ENCODE results near the gene HSD11B2. TPM values are rescaled to one million over a fixed set of nuclear protein-coding genes. Genes with fewer than 3 reads are reported as not detected.
"Not testable (repeated sequence)": the region's sequence is repeated elsewhere in the genome, so short reads cannot be mapped to it uniquely, and the experiment has no call there.

Gene HSD11B2
- total RNA-seq, 1 experiment from 2014 or later, result 10.2 TPM

DNA sequence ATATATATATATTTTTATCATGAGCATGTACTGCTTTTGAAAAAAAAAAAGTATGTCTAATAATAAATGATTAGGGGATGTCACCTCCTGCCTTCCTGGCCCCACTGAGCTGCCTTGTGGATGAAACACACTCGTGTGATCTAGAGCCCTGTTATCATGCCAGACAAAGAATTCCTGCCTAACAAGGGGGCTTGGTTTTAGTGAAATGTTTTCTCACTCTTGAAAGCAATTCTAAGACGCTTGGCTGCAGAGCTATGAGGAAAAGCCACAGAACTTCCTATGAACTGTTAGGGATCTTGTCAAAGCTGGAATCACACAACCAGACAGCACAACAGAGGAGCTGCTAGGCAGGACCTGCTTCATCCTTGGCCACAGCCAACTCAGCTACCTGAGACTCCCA is 18.6 kb upstream of the HSD11B2 start:
- Mint-ChIP-seq H3K36me3 (ENCODE audit: insufficient read depth, unreplicated experiment) (peaks cover 25% of the 10 kb centered on the region), H3K27ac (ENCODE audit: unreplicated experiment) (no peak overlapping the region), H3K4me1 (ENCODE audit: low read depth, unreplicated experiment) (peaks cover 44% of the 10 kb centered on the region), H3K27me3 (ENCODE audit: unreplicated experiment) (no peaks in the 10 kb centered on the region), H3K9me3 (ENCODE audit: low read depth, unreplicated experiment) (no peaks in the 10 kb centered on the region), H3K4me3 (ENCODE audit: low read depth, unreplicated experiment) (no peak overlapping the region)
- no peak for TF ChIP-seq CTCF (IDR thresholded peaks at IDR 0.05; ENCODE audit: unreplicated experiment)
- no peak for DNase-seq
- intact Hi-C loops (cut with micrococcal nuclease; ENCODE audit: unreplicated experiment), result no loop called here
- BruUV-seq (replicated peaks), result no TSS peak
- CTCF ChIA-PET, result interaction anchor here (0.7 to 1.3 kb wide), 5 partner anchors 29 to 458 kb away, joined by 3 to 6 read pairs (median 3); no protein-coding TSS in a partner anchor

DNA sequence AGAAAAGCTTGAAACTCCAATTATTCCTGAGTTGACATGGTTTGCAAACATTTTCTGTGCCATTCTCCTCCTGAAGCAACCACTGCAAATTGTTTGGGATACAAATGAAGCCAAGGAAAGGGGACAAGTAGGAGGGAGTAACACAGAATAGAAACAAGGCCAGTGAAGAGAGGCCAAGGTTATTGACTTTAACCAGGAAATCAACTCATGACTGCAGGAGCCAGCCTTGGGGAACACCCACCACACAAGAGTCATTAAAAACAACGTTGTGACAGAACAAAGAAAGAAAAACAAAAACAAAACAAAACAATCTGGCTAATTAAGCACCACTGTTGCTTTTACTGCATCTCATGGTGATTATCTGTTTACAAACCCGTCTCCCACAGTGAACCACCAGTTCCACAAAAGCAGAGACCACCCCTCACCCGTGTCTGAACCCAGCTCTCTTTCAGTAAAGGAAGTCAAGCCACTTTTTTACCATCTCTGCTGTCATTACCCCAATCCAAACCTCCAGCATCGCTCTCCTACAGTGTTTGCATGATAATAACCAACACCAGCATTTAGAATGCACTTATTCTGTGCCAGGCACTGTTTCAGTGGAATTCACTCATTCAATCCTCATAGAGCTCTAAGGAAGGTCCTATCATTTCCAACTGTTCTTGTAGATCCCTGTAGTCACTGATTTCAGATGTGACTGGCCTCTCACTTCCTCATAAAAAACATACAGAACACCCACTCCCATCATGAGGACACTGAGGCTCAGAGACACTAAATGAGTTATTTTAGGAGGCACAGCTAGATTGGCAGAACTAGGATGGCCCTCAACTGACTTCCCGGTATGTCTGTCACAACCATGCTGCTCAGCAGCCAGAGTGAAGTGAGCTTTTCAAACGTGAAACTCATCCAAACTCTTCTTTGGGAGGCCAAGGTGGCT is 16.7 kb upstream of the HSD11B2 start:
- Mint-ChIP-seq H3K36me3 (ENCODE audit: insufficient read depth, unreplicated experiment) (peaks cover 30% of the 10 kb centered on the region), H3K27me3 (ENCODE audit: unreplicated experiment) (peaks cover 5% of the 10 kb centered on the region), H3K9me3 (ENCODE audit: low read depth, unreplicated experiment) (no peaks in the 10 kb centered on the region), H3K27ac (ENCODE audit: unreplicated experiment) (peak overlapping the region; percentile 55), H3K4me3 (ENCODE audit: low read depth, unreplicated experiment) (peak overlapping the region; percentile 32), H3K4me1 (ENCODE audit: low read depth, unreplicated experiment) (peaks cover 38% of the 10 kb centered on the region)
- CTCF ChIA-PET, result interaction anchor here (0.5 kb wide), 1 partner anchor 65 kb away, joined by 3 read pairs; no protein-coding TSS in a partner anchor
- DNase-seq, result no peak
- TSS peak; percentile 38 for BruUV-seq (replicated peaks)
- TF ChIP-seq CTCF (IDR thresholded peaks at IDR 0.05; ENCODE audit: unreplicated experiment), result no peak
- intact Hi-C loops (cut with micrococcal nuclease; ENCODE audit: unreplicated experiment), result no loop called here

- intact Hi-C loops (cut with micrococcal nuclease; ENCODE audit: unreplicated experiment), result loop anchor here (5.0 kb wide), 2 partner anchors 68 to 153 kb away; no protein-coding TSS in a partner anchor
- H3K4me1 Mint-ChIP-seq (ENCODE audit: low read depth, unreplicated experiment), result peaks cover 43% of the 10 kb centered on the region
- H3K9me3 Mint-ChIP-seq (ENCODE audit: low read depth, unreplicated experiment); BruUV-seq (replicated peaks); DNase-seq; CTCF ChIA-PET: not testable (repeated sequence)
- peak overlapping the region; percentile 75 for H3K4me3 Mint-ChIP-seq (ENCODE audit: low read depth, unreplicated experiment)
- peak overlapping the region; percentile 66 for H3K27ac Mint-ChIP-seq (ENCODE audit: unreplicated experiment)
- peaks cover 30% of the 10 kb centered on the region for H3K36me3 Mint-ChIP-seq (ENCODE audit: insufficient read depth, unreplicated experiment)
- H3K27me3 Mint-ChIP-seq (ENCODE audit: unreplicated experiment), result peaks cover 15% of the 10 kb centered on the region
Measured at GRCh38 chr16:67415421-67415820, 15.5 kb upstream of the HSD11B2 start.

GRCh38 chr16:67415872-67416793 is 14.8 kb upstream of the HSD11B2 start, which contains the start of gene ZDHHC1:
TSS of gene ZDHHC1 (minus strand) at chr16:67416477. CDS start at chr16:67407775, 8,702 bp downstream.
- CTCF ChIA-PET, result interaction anchor here (0.5 to 2.2 kb wide), 9 partner anchors 11 to 388 kb away, joined by 3 to 5 read pairs (median 4); partner anchors contain the start of gene HSD11B2
- BruUV-seq (replicated peaks), result no TSS peak
- Mint-ChIP-seq H3K9me3 (ENCODE audit: low read depth, unreplicated experiment) (no peaks in the 10 kb centered on the region), H3K27ac (ENCODE audit: unreplicated experiment) (peak within 1 kb of the TSS; percentile 66), H3K27me3 (ENCODE audit: unreplicated experiment) (peaks cover 15% of the 10 kb centered on the region), H3K36me3 (ENCODE audit: insufficient read depth, unreplicated experiment) (peaks cover 30% of the 10 kb centered on the region), H3K4me3 (ENCODE audit: low read depth, unreplicated experiment) (peak within 1 kb of the TSS; percentile 75), H3K4me1 (ENCODE audit: low read depth, unreplicated experiment) (peaks cover 42% of the 10 kb centered on the region)
- intact Hi-C loops (cut with micrococcal nuclease; ENCODE audit: unreplicated experiment), result loop anchor here (5.0 kb wide), 2 partner anchors 69 to 154 kb away; no protein-coding TSS in a partner anchor
- DNase-seq, result peak; percentile 92
- peak; percentile 80 for TF ChIP-seq CTCF (IDR thresholded peaks at IDR 0.05; ENCODE audit: unreplicated experiment)

All from Calu3 (cell line).